Prostate gland (tissue), 2 donors: Measurements from ENCODE around the gene ERMP1.

Experiments used
- CTCF ChIP-seq, 4 experiments: fragments of 200-600 bp in 2 of 4; fragments of 450-650 bp in 2 of 4; sonication (generic) in 2 of 4; IDR thresholded peaks; 1 replicate in 3 of 4; 2 replicates in 1 of 4; pipeline ENCODE4 v1.5.1; 2016 to 2019; ENCODE audit warnings: antibody characterized with exemption in 4 of 4, mild to moderate bottlenecking in 2 of 4, moderate library complexity in 2 of 4
- POLR2A ChIP-seq: fragments of 450-650 bp; IDR thresholded peaks from one replicate; pipeline ENCODE4 v1.6.1; 2016; ENCODE audit warnings: antibody characterized with exemption, mild to moderate bottlenecking
- POLR2AphosphoS5 ChIP-seq: sonication (generic); formaldehyde crosslinking; IDR thresholded peaks from one replicate; pipeline ENCODE4 v1.6.1; 2017; ENCODE audit warnings: antibody characterized with exemption

GRCh38 chr9:5846096-5846495 lies 13.2 kb upstream of the ERMP1 start:
- TF ChIP-seq CTCF (IDR thresholded peaks at IDR 0.05), result no peak
- no peak for TF ChIP-seq POLR2A
- no peak for TF ChIP-seq POLR2AphosphoS5
